ENCODE data around the gene CYB5A.

Gene CYB5A

DNA sequence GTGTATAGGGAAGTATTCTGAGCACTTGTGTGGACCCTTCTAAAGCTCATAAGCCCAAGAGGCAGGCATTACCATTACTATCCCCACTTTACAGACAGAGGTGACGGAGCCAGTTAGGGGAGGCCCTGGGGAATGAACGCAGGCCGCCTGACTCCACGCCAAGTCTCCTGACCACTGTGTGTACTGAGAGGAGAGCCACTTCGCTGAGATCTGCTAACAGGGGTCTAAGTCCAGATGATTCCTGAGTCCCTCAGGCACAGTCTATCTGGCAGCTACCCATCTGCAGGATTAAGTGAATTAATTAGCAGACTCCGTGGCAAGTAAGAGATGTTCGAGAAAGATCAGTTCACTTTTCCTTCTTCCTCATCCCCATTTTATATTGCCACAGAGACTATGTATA is 13.7 kb downstream of the CYB5A start:
- DNase-seq, result no peak

DNA sequence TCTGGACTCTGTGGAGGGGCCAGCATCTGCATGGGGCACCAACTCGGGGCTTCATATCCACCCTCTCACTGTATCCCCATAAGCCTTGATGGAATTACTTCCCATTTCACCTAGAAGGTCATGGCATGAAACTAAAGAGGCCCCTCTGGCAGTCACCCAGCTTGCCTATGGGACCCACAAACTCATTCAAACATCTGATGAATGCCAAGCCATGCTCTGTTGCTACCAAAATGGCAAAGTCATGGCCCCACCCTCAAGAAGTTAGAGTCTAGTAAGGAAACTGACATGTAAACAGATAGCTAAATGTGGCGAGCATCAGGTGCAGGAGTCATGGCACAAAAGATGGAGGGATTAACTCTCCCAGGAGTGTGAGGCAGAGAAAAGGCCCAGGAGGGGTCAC is 14.5 kb downstream of the CYB5A start:
- DNase-seq, result no peak

DNA sequence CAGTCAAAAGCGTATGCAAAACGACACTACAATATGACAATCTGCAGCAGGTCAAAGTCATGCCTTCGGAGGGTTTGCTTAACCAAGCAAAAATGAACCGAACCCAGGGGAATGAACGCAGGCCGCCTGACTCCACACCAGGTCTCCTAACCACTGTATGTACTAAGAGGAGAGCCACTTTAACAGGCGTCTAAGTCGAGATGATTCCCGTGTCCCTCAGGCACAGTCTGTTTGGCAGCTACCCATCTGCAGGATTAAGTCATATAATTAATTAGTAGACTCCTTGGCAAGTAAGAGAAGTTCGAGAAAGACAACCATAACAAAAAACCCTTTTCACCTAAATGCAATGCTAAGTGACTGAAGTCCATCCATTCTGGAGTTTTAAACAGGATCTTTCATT is 15.2 kb downstream of the CYB5A start:
- DNase-seq, result no peak

DNA sequence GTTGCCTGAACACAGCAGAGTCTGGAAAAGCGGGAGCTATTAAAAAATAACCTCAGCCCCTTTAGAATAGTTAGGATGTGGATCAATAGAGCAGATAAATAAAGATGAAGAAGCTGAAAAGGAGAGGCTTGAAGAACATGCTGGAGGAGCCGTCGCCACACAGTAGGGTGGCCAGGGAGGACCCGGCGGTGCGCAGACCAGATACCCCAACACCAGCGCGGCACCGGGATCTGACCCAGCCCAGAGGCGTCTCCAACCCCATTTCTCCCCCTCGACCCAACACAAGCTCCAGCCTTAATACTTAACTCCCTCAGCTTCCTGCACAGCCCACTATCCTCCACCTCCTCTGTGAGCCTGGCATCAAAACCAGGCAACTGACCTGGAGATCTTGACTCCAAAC is 16.0 kb downstream of the CYB5A start:
- no peak for DNase-seq

GRCh38 chr18:74274700-74275099 is 17.1 kb downstream of the CYB5A start:
- no peak for DNase-seq

- DNase-seq, result no peak
Measured at GRCh38 chr18:74273394-74273793, 18.4 kb downstream of the CYB5A start.

DNA sequence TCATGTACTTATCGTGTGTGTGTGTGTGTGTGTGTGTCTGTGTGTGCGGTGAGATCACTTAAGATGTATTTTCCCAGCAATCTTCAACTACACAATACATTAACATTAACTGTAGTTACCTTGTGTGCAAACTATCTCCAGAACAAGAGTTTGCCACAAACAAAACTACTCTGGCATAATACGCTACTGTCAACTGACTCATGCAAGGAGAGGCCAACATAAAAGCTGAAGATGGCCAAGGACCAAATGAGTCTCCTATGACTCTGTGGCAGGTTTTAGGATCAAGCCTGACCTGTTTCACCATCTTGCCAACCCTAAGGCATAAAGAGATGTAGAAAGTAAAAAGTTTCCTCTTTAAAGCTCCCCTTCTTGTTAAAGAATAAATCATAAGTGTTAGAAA is 20.1 kb downstream of the CYB5A start:
- no peak for DNase-seq

DNA sequence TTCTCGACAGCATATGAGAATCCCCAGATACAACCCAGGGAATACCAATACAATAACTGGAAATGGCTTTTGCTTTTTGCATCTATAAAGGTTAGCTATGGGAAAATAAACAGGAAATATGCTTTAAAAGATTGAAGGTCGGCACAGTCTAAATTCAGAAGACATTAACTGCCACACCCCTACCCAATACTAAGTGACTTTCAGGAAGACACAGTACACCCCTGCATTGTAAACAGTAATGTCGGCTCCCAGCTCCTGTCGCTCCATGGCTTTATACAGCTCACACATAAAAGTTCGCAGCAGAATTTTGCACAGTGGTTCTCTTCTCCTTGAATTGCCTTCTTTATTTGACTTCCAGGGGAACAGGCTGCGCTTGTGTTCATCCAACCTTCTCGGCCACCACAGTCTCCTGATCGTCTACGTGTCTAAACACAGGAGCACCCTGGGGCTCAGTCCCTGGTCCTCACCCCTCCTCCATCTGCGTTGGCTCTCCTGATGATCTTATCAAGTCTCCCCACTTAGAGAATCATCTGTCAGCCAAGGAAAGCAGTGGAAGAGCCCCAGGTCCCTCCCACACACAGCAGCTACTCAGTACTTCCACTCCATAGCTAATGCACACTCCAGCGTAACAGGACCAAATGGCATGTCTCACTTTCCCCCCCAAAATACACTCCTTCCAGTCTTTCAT is 22.7 kb downstream of the CYB5A start:
- DNase-seq, result no peak

- no peak for DNase-seq
Measured at GRCh38 chr18:74268175-74268574, 23.6 kb downstream of the CYB5A start.

- no peak for DNase-seq
Measured at GRCh38 chr18:74266161-74266560, 25.6 kb downstream of the CYB5A start.

DNA sequence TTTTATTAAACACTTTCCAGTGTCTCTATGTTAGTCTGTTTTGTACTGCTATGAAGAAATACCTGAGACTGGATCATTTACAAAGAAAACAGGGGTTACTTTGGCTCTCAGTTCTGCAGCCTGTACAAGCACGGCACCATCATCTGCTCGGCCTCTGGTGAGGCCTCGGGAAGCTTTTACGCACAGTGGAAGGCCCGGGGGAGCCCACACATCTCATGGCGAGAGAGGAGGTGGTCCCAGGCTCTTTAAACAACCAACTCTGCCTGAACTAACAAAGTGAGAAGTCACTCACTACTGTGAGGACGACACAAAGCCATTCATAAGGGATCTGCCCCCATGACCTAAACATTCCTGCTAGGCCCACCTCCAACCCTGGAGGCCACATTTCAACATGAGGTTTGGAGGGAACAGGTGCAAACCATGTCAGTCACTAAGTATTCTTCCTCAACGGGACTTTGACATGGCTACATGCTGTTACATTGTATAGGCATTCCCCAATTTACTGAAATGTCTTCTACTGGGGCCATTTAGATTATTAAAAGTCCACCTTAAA is 26.1 kb downstream of the CYB5A start:
- no peak for DNase-seq

- no peak for DNase-seq
Measured at GRCh38 chr18:74264303-74265020, 27.3 kb downstream of the CYB5A start.

- DNase-seq, result no peak
Measured at GRCh38 chr18:74261053-74261713, 30.6 kb downstream of the CYB5A start.

DNA sequence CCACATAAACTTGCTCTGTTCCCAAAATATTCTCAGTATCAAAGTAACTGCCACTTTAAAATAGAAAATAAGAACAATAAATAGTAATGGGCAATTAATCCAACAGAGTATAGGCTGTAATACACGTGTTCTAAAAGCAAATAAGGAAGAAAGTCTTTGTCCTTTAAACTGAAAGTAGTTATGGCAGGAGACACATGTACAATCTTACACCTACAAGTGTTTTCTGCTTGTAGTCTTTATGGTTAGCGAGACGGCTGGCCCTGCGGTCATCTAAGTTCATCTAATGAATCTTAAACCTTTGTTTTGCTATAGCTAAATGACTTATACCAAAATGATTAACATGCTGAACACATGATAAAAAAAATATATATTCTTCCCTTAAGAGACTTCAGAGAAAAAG is 32.4 kb downstream of the CYB5A start:
- DNase-seq, result no peak

GRCh38 chr18:74257083-74257482 is 34.7 kb downstream of the CYB5A start:
- no peak for DNase-seq

DNA sequence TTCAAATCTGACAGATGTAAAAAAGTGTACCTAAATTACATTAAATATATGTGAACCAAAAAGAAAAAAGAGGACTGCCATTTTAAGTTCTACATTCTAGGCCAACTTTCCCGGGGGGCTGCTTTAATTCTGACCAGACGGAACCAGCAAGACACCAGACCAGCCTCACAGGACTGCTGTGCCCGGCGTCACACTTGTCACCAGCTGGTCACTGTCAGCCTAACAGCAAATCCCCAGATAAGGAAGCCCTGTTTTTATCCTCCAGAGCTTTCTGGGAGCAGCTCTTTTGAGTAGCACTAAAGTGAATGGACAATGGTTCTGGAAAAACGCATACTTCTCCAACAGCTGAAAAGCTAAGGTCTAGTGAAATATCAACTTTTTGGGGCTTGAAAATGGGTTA is 35.6 kb downstream of the CYB5A start:
- DNase-seq, result no peak

DNA sequence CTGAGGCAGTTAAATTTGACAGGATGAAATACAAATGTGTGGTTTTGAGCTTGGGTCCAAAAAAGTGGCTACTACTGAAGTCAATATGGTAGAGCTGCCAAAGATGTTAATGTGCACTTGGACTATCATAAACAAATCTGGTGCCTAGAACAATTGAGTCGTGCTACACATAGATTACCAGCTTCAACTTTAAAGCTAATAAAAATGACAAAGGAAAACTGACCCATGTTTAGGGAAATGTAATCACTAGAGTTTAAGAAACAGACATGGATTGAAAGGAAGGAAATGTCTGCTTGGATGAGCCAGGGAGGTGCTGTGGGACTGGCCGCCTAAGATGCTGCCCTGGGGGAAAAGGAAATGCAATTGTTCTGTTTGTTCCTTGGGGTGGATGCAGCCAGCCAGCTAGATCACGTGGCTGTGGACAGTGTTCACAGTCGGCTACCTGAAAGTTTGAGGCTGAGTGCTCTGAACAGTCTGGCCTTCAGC is 36.6 kb downstream of the CYB5A start:
- no peak for DNase-seq

- no peak for DNase-seq
Measured at GRCh38 chr18:74252039-74252395, 39.7 kb downstream of the CYB5A start.

DNA sequence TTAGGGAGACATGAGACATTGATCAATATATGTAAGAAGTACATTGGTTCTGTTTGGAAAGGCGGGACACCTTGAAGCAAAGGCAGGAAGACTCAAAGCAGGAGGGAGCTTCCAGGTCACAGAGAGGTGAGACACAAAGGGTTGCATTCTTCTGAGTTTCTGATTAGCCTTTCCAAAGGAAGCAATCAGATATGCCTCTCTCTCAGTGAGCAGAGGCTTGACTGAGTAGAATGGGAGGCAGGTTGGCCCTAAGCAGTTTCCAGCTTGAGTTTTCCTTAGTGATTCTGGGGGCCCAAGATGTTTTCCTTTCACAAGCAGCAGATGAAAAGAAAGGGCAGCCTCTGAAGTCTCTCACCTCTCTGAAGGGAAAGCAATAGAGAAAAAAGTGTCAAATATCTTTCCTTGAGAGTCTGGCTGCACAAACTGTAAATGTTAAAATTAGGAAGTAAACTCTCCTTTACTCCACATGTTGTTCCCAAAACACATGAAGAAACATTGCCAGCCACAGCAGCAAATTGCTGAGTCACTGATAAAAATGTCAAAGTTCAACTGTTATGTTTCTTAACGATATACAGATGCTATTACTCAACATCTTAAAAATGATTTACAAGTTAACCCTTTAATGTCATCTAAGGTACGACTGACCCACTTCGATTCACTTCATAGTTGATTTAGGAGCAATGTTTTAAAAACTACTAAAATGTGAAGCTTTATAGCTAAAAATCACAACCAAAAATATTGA is 40.3 kb downstream of the CYB5A start:
- no peak for DNase-seq

- DNase-seq, result no peak
Measured at GRCh38 chr18:74250131-74250530, 41.6 kb downstream of the CYB5A start.

GRCh38 chr18:74249181-74249968 is 42.4 kb downstream of the CYB5A start:
- DNase-seq, result no peak
